GM18502 (cell line): Measurements from ENCODE around the gene PWWP2B.

Experiments
- ATAC-seq: cut with Tn5 transposase; IDR thresholded peaks from one replicate; pipeline ENCODE4 v1.9.1; 2021; ENCODE audit warnings: mild to moderate bottlenecking; ENCODE audit not compliant: unreplicated experiment, poor library complexity

Gene PWWP2B

DNA sequence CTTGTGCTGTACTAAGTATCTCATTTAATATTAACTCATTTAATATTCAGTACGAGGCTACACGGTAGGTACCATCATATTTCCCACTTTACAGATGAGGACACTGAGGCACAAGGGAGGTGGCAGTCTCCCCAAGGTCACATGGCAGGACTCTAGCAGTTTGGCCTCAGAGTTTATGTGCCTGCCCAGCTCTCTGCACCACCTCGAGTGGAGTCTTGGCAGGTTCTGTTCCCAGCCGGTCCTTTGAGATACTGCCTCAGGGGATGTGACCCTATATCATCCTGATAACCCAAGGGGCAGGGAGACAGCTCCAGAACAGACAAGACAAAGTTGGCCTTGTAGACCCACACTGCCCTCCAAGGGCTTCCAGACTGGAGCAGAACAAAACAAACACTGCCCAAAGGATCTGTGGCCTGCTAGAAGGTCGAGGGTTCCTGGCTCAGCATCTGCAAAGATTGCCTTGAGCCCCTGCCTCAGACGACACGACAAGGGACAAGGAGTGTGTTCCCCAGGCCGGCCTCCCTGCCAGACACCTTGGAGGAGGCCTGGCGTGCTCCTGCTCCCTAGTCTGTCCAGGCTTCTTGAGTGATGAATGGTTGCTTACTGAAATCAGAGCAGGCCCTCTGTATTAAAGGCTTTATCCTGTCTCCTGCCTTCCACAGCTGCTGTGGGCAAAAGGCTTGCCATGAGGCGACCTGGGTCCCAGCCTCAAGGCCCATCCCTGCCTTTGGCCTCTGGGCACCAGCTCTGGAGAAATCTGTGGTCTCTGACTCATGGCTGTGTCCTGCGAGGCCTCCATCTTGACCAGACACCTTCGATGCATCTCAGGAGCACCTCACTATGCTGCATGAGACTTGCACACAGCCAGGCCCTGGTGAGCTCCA lies 3.9 kb upstream of the PWWP2B start:
- no peak for ATAC-seq

DNA sequence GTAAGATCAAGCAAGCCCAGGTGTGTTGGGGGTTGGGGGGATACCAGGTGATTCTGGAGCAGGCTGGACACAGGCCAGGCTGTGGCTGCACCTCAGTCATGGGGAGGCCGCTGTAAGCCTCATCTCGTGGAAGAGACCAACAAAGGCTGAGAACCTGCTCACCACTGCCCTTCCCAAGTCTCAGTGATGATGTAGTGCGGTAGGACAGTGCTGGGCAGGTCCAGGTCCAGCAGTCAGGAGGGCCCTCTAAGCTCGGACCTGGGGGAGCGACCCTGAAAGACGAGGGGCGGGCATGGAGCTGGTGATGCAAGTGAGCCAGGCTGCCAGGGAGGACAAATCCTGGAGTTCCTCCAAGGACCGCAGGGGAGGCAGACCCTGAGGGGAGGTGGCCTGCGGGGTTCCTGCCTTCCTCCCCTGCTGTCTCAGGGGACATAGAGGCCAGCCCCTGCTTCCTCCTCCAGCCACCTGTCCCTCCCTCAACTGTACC lies 3.3 kb upstream of the PWWP2B start:
- ATAC-seq, result no peak

DNA sequence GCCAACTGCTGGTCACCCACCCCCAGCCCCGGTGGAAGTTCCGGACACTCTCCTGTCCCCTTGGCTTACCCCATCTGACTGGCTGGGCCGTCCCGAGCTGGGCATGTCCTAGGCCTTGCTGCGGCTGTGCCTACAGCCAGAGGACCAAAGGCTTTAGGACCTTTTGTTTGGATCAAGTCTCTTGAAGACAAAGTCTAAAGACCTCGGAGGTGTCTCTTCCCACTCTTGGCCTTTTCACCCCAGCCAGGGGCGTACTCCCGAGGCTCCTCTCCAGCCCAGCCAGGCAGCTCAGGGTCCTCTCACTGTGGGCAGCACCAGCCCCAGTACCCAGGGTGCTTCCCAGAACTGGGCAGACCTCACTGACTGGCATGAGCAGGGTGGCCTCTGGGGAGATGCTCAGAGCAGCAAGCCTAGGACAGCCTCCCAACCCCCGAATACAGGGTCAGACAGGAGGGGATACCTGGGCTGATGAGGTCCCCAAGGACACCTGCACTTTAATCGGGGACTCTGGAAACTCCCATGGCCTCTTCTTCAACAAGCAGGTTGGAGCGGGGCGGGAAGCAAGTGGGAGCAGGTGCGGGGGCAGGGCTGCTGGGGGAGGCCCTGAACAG lies 2.7 kb upstream of the PWWP2B start:
- ATAC-seq, result no peak

DNA sequence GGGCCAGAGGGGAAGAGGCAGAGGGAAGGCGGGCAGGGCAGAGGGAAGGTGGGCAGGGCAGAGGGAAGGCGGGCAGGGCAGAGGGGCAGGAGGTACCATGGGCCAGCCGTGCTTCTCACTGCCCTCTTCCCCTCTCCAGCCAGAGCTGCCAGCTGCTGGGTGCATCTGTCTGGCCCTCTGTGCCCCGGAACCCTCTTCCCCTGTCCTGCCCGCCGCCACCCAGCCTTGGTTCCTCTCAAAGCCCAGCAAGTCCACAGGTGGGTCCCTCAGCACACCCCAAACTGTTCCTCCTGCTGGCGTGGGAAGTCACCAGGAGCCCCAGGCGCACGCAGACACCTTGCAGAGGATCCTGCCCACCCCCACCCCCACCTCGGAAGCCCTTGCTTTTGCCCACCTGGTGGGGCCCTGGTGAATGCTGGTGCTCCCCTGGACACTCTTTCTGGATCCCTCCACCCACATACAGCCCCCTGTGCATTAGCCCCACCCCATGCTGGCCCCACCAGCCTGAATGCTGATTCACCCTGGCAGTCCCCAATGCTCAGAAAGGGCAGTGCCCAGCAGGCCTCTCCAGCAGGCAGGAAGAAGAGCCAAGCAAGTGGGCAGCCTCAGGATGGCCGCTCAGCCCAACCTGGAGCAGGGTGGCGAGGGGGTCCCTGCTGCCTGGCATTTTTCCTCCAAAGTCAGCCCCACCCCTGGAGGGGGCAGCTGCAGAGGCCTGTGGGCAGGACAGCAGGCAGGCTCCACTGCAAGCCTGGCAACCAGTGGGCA lies 1.9 kb upstream of the PWWP2B start:
- no peak for ATAC-seq

DNA sequence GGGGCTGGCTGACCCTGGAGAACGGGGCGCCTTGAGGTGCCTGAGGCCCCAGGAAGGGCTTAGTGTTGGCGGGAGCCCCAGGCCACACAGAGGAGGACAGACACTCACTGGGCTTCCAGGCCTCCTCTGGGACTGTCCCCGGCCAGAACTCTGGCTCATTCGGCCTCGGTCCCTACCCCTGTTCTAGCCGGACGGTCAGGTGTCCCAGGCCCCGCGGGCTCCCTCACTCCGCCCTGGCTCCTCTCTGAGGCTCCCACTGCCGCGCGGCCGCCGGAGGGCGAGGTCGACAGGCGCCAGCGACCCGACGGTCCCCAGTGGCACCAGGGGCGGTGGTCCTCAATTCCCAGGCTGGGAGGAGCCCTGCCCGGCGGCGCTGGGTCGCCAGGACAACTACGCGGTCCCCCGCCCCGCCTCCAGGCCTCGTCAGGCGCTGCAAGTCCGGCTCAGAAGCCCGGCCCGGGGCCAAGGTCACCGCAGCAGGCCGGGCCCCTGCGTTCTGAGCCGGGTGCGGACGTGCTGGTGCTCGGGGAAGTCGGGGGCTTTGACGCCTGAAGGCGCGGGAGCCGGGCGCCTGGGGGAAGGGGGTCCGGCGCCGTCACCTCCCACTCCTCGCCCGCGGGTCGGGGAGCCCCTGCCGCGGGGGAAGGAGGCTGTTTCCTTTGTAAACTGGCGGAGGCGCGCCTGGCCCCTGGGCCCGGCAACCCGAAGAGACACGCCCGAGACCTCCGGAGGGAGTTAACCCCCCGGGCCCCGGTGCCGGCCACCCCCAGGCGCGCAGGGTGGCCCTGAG lies 1.1 kb upstream of the PWWP2B start:
- peak; percentile 0 for ATAC-seq

DNA sequence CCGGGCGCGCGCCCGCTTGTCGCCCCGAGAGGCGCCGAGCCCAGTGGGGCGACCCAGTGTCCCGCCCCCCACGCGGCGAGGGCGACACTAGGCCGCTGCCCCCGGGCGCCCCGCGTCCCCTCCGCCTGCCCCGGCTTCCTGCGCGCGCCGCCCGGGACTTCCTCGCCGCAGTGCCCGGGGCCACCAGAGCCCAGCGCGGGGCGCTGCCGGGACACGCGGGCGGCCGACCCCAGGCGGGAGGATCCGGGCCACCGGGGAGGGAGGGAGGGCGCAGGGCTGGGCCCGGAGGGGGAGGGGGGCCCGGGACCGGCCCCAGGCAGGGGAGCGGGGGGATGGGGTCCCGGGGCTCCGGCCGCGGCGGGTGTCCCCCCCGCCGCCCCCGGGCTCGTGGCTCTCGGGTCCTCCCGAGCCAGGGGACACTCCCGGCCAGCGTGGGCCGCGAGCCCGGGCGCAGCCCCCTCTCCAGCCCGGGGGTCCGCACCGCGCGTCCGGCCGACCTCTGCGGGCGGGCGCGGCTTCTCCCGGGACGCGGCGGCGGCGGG lies 435 bp upstream of the PWWP2B start:
- peak; percentile 49 for ATAC-seq

DNA sequence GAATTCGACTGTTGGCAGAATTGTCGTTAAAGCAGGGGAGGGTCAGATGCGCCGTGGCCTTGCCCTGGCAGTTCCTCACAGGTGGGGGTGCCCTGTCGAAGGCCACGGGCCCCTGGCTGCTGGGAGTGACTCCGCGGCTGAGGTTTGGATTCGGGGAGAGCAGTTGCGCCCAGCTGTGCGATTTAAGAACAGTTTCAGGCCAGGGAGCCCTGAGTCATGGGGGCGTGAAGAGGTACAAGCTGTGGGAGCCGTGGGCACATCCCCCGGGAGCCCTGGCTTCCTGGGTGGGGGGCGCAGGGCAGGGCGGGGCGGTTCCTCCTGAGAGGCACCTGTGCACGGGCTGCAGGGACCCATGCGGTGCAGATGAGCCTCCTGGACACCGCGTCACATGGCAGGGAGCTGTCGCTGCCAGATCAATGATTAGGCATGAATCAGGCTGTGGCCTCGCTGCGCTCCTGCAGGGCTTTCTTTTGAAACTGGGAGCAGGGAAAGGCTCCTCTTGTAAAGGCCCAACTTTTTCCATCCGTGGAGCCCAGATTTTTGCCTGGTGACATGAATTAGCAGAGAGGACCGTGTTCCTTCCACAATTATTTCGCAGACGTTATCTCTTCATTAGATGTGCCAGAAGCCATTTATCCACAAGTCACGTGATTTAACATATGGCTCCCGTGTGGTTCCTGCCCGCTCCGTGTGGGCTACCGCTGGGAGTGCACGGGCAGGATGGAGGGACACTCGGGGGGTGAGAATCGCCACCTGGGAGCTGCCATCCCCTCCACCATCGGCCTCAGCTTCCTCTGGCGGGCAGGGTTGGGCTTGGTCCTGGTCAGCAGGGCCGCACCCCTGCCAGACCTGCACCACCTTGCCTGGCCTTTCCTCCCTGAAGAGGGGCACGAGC lies 918 bp downstream of the PWWP2B start:
- ATAC-seq, result peak; percentile 39

DNA sequence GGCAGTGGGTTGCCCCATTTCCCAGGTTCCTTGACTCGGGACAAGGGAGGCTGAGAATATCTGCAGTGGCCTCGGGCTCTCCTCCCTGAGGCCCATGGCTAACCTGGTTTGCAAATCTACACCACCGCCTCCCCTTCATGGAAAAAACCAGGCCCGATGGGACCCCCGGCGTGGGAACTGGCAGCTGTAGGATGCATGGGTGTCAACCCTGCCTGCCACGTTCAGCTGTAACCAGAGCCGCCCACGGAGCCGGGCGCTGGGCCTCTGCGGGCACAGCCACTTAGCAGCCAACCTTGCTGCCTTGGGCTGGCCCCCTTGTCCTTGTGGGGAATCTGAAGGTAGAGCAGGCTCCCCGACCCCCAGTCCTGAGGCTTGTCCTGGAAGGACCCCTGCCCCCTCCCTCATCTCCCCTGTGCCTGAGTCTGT lies 1.6 kb downstream of the PWWP2B start:
- ATAC-seq, result no peak

DNA sequence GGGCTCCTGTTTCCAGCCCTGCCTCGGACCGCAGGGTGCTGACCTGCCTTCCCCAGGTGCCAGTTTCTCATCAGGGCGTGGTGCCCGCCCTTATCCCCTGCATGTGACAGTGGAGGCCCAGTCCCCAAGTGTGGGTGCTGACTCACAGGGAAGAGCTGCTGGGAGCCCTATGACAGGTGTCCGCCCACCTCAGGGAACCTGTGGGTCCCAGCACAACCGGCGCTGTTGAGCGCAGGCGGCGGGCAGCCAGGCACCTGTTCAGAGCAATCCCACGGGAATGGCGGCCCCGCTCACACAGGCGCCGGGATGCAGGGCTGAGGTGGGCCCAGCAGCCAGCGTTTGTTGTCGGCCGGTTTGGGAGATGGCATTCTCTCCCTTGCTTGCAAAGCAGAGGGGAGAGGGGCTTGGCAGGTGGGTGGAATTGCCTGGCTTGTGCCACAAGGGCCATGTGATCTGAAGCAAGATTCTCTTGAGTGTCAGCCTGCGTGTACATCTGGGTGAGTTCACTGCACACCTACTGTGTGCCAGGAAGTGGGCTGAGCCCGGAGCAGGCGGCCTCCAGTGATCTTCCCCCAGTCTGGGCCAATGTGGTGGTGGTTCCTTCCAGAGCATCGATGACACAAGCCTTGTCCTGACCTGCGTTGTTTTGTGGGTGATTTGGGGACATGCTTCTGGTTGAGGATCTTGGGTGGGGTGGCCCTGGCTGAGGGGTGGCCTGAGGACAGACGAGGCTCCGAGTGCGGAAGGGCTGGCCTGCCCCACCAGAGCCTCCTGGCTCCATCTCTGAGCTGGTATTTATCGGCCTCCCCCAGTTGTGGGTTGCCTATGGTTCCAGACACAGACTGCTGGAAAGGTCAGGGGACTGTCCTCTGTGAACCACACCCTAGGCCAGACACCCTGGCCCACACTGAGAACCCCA lies 2.4 kb downstream of the PWWP2B start:
- no peak for ATAC-seq

DNA sequence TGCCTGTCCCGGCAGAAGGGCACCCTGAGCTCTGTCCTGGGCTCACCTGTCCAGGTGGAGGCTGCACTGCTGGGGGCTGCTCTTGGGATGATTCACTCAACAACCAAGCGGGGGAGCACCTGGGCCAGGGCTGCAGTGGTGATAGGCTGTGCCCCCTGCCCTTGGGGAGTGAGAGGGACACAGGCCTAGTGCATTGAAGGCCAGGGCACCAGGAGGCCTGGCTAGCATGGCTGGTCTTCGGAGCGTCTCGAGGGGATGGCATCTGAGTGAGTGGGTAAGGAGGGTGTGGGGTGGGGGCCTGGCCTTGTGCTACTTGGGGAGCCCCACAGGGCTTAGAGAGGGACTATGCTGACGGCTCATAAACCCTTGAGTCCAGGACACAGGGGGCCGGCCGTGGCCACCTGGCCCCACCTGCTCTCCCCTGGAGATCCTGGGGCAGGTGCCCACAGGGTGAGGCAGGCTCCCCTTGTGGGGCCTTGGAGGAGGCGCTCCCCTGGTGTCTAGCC lies 3.1 kb downstream of the PWWP2B start:
- no peak for ATAC-seq

DNA sequence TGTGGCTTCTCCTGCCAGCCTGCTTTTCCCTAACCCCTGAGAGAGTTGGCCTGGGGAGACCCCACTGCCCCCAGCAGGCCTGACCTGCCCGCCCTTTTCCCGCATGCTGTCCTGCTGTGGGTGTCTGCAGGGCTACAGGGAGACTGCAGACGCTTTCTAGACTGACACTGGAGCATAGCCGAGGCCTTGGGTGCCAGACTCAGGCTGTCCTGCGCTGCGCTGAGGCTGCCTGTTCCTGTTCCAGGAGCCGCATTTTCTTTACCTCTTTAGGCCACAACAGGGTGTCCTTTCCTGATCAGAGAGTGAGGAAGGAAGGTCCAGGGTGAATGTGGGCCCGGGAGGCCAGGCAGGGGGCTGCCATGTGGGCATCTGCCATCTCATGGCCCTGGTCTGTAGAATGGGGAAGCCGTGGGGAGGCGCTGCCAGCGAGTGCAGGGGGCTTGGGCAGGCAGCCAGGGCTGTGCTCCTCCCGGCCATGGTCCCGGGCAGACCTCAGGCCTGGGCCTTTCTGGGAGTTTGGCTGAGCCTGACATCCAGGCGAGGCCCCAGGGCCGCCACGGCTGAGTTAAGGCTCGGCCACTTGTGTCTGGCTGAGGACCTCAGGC lies 3.6 kb downstream of the PWWP2B start:
- ATAC-seq, result no peak

DNA sequence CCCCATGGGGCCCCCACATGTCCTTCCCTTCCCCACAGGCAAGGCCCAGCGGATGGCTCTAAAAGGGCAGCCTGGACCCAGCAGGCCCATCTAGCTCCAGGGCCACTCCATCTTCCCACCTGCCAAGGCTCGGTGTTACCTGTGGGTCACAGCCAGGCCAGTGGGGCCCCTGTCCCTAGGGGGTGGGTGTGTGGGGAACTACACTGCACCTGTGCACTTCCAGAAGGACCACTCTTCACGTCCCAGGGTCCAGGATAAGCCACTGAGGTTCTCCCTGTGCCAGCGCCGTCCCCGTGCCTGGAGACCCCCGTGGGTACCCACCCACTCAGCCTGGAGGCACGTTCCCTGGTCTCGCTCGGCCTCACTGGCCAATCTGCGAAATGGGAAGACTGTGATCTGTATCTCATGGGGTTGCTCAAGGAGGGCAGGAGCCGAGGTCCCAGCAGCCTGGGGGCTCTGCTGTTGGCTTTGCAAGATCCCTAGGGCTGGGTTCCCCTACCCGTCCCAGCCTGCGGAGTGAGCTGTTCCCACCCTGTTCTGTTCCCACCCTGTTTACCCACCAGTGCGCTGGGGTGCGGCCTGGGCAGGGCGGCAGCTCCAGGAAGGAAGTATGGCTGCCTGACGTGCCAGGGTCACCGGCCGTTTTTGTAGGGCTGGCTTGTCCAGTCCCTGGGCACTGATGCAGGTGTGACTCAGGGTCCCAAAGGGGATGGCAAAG lies 4.6 kb downstream of the PWWP2B start:
- no peak for ATAC-seq

DNA sequence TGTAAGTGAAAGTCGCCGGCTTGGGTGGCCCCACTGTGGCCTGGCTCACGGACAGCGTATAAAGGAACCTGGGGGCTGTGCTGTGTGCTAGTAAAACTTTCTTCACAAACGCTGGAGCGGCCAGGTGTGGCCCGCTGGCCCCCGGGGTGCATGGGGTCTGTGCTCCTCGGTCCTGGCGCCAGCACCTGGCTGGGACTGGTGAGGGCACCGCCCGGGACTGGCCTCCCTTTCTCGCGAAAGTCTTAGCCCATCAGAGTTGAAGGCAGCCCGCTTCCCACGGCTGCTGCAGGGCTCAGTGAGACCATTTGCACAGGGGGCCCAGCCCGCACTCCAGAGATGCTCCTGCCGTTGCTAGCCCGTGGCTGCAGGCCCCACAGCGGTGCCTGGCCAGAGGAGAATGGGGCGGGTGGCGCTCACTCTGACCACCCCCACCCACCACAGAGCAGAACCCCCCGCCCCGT lies 5.8 kb downstream of the PWWP2B start:
- ATAC-seq, result no peak

DNA sequence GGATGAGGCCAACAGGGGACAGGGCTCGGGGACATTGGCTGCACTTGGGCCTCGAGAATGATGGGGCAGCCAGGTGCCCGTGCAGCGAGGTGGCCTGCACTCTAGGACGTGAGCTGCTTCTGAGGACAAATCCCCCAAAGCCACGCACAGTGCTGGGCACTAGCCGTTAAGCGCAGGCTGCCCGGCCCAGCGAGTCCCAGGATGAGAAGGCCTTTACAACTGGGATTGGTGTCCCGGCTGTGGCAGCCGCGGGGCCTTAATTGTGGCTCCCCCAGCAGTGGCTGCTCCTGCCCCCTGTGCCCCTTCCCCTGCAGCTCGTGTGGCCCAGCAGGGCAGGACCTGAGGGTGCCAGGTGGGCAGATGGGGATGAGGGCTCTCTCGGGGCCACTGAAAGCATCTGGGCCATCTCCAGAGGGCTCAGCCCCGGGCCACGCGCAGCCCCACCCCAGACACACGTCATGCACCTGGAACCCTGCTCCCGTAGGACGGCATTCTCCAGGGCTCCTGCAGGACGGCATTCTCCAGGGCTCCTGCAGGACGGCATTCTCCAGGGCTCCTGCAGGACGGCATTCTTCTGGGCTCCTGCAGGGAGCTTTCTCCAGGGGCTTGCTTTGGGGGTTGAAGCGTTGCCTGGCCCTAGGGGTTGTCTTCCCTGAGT lies 6.6 kb downstream of the PWWP2B start:
- ATAC-seq, result no peak

DNA sequence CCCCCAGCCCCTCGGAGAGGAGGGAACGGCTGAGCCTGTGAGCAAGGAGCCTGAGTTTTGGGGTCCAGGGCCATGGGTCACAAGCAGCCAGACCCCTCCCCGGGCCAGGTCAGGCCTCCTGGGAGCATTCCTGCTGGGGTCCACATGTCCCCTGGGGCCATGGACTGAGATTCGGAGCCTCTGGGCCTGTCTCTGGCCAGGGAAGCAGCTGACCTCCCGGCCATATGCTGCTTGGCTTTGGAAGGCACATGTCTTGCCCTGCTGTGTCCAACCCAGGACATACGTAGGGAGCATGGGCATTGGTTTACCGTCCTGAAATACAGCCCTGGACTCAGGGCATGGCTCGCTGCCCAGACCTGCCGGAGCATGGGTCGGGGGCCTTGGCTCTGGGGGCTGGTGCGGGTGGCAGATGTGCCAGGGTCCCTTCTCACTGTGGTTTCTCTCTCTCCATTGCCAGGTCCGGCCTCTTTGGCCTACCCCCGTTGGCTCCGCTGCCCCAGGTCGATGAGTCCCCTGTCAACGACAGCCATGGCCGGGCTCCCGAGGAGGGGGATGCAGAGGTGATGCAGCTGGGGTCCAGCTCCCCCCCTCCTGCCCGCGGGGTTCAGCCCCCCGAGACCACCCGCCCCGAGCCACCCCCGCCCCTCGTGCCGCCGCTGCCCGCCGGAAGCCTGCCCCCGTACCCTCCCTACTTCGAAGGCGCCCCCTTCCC lies 7.3 kb downstream of the PWWP2B start:
- ATAC-seq, result no peak
